GM12878 (cell line): ENCODE data around the gene MAFB. TPM values are rescaled to one million over a fixed set of nuclear protein-coding genes. Genes with fewer than 3 reads are reported as not detected.

Experiments used
- ATAC-seq: fragments of 200-7000 bp; cut with Tn5 transposase; 3 replicates; pipeline ENCODE4 v1.9.1; 2020; ENCODE audit warnings: mild to moderate bottlenecking, moderate library complexity
- BruUV-seq: library from RNA; stranded (reverse); fragments of 400-500 nt; replicated peaks from 2 replicates; lab custom pipeline; 2021; lab: Mats Ljungman, UMichigan
- CTCF ChIA-PET: fragments of 300-600 bp; sonication (Branson Sonifier 250); formaldehyde crosslinking; extraction: SDS; loops from one replicate; lab custom pipeline; 2021; ENCODE audit warnings: inconsistent platforms; lab: Yijun Ruan, JAX
- POLR2A ChIA-PET: fragments of 350-600 bp; formaldehyde crosslinking; extraction: SDS; loops from one replicate; lab custom pipeline; 2021; ENCODE audit warnings: inconsistent platforms; lab: Charles Lee
- RAD21 ChIA-PET: fragments of 300-600 bp; sonication (Branson Sonifier 250); formaldehyde crosslinking; loops from one replicate; lab custom pipeline; 2023; ENCODE audit warnings: antibody characterized with exemption; ENCODE audit not compliant: unreplicated experiment; lab: Charles Lee
- SMC1A ChIA-PET: fragments of 300-600 bp; sonication (Branson Sonifier 250); formaldehyde crosslinking; loops from one replicate; lab custom pipeline; 2023; ENCODE audit not compliant: unreplicated experiment, uncharacterized antibody; lab: Charles Lee
- DNase-seq: peaks from one replicate; pipeline ENCODE4 v3.0.0-alpha.2; 2011; ENCODE audit warnings: low read depth, low spot score
- FAIRE-seq: peaks from 3 replicates; lab custom pipeline; 2011; peaks lifted over from hg19 to GRCh38; lab: Jason Lieb, UNC
- H2AFZ ChIP-seq: 2 replicates; pipeline ENCODE4 v1.6.0; 2011; ENCODE audit warnings: low read depth, low read length, control low read depth; ENCODE audit not compliant: control insufficient read depth
- H3K27ac ChIP-seq: 2 replicates; pipeline ENCODE4 v1.5.1; 2011; ENCODE audit warnings: control low read depth; ENCODE audit not compliant: control insufficient read depth, insufficient read depth
- H3K27me3 ChIP-seq, 2 experiments: replicated peaks in 1 of 2; 2 replicates each; pipeline versions ENCODE4 v1.6.0 to v1.6.1; 2011; ENCODE audit warnings: low read length in 1 of 2; ENCODE audit not compliant: control insufficient read depth in 2 of 2, insufficient read depth in 2 of 2
- H3K36me3 ChIP-seq, 2 experiments: 2 replicates each; pipeline ENCODE4 v1.5.1; 2011; ENCODE audit warnings: low read length in 1 of 2; ENCODE audit not compliant: control insufficient read depth in 2 of 2, insufficient read depth in 2 of 2
- H3K4me1 ChIP-seq: 2 replicates; pipeline ENCODE4 v1.6.1; 2011; ENCODE audit warnings: mild to moderate bottlenecking, low read length, moderate library complexity, mixed read lengths; ENCODE audit not compliant: control insufficient read depth, insufficient read depth
- H3K4me2 ChIP-seq: 2 replicates; pipeline ENCODE4 v1.6.0; 2011; ENCODE audit warnings: control low read depth; ENCODE audit not compliant: control insufficient read depth, insufficient read depth
- H3K4me3 ChIP-seq: fragments of 200-600 bp; sonication (generic); 2 replicates; pipeline ENCODE4 v1.5.1; 2016
- H3K79me2 ChIP-seq: 2 replicates; pipeline ENCODE4 v1.6.0; 2011; ENCODE audit warnings: low read length; ENCODE audit not compliant: control insufficient read depth, insufficient read depth
- H3K9ac ChIP-seq: 2 replicates; pipeline ENCODE4 v1.8.0; 2011; ENCODE audit warnings: low read length, control low read depth, mixed read lengths; ENCODE audit not compliant: control insufficient read depth, insufficient read depth
- H3K9me3 ChIP-seq: replicated peaks from 3 replicates; pipeline ENCODE4 v1.5.1; 2011; ENCODE audit warnings: mild to moderate bottlenecking, low read length; ENCODE audit not compliant: control insufficient read depth, insufficient read depth
- H4K20me1 ChIP-seq: 2 replicates; pipeline ENCODE4 v1.6.0; 2011; ENCODE audit not compliant: control insufficient read depth, insufficient read depth
- ELK1 ChIP-seq: IDR thresholded peaks from 2 replicates; pipeline ENCODE4 v1.6.1; 2012; ENCODE audit warnings: low read depth, low read length, improper control_type of control experiment
- PAX8 ChIP-seq: fragments of 450-650 bp; IDR thresholded peaks from 2 replicates; pipeline ENCODE4 v1.6.1; 2017; ENCODE audit warnings: mild to moderate bottlenecking, moderate library complexity
- SPI1 ChIP-seq: IDR thresholded peaks from 2 replicates; pipeline ENCODE4 v1.6.1; 2011; ENCODE audit warnings: low read depth, mild to moderate bottlenecking, low read length, moderate library complexity, borderline replicate concordance; ENCODE audit not compliant: insufficient read depth
- WGBS: methylation state at CpG from one replicate; pipeline ENCODE4 v1.1.6; 2016; ENCODE audit warnings: low lambda C conversion rate; ENCODE audit not compliant: insufficient replicate concordance, insufficient coverage; ENCODE audit errors: missing lambda C conversion rate; 5-methylcytosine and 5-hydroxymethylcytosine counted together
- in situ Hi-C: fragments of 300-500 bp; cut with MboI; formaldehyde crosslinking; loops from 9 replicates; pipeline ENCODE4 v1.14.3; 2018; ENCODE audit warnings: mixed read lengths
- intact Hi-C: fragments of 100-400 bp; cut with micrococcal nuclease; formaldehyde crosslinking; loops from one replicate; pipeline ENCODE4 v1.14.2; 2022; ENCODE audit not compliant: unreplicated experiment
- polyA plus RNA-seq, 11 experiments: library from polyadenylated mRNA; depleted of rRNA in 4 of 11; unstranded in 6 of 11; stranded (reverse) in 5 of 11; fragments of >200 nt; fragmentation: Nextera tagmentation in 4 of 11; fragmentation: Illumina TruSeq in 1 of 11; extraction: Ambion mirVana in 4 of 11; extraction: Trizol in 1 of 11; gene quantifications; 1 replicate in 1 of 11; 2 replicates in 10 of 11; pipeline versions ENCODE4 v1.2.1 to v1.2.3, GENCODE V29; 2011 to 2016; ENCODE audit warnings: inconsistent platforms in 2 of 11, missing spikeins in 2 of 11, low read depth in 1 of 11
- total RNA-seq, 4 experiments: library from RNA; depleted of rRNA in 3 of 4; stranded (reverse); fragments of >200 nt in 3 of 4; fragmentation: Illumina TruSeq in 1 of 4; extraction: Trizol in 1 of 4; gene quantifications; 2 replicates each; pipeline versions ENCODE4 v1.2.1 to v1.2.3, GENCODE V29; 2013 to 2021

MAFB gene
- total and polyA plus RNA-seq, 10 of the 15 experiments (the other 5 are each of a cell fraction or from before 2014, with no cell fraction given) = 0.01 to 0.08 (median 0.01) TPM; not detected in 7

GRCh38 chr20:40639132-40639531 lies 49.9 kb downstream of the MAFB start:
- no peaks in the 10 kb centered on the region for H3K36me3 ChIP-seq
- no peak for ATAC-seq
- ChIA-PET POLR2A (no interaction called here), RAD21 (no interaction called here), CTCF (no interaction called here), SMC1A (no interaction called here)
- no peak for TF ChIP-seq SPI1
- in situ Hi-C loops = no loop called here
- H2AFZ ChIP-seq = no peak overlapping the region
- BruUV-seq = no TSS peak
- no peaks in the 10 kb centered on the region for H3K9me3 ChIP-seq
- peaks cover 1 to 5% of the 10 kb centered on the region in 2 experiments; a peak in 2 of 4 replicates for H3K27me3 ChIP-seq
- H3K4me2 ChIP-seq = no peak overlapping the region
- no peak for DNase-seq
- H3K27ac ChIP-seq = no peak overlapping the region
- no peak for FAIRE-seq
- no peaks in the 10 kb centered on the region for H4K20me1 ChIP-seq
- WGBS = 0% methylated on average over 1 of the region's 1 CpG
- intact Hi-C loops = no loop called here
- no peak overlapping the region for H3K4me3 ChIP-seq
- no peaks in the 10 kb centered on the region for H3K4me1 ChIP-seq
- H3K9ac ChIP-seq = no peak overlapping the region
- no peaks in the 10 kb centered on the region for H3K79me2 ChIP-seq

- FAIRE-seq (no peak), DNase-seq (no peak), ATAC-seq (no peak)
- ChIA-PET CTCF (no interaction called here), SMC1A (no interaction called here), RAD21 (no interaction called here), POLR2A (no interaction called here)
- Histone ChIP-seq H3K79me2 (no peaks in the 10 kb centered on the region), H3K4me1 (no peaks in the 10 kb centered on the region), H3K4me3 (no peak overlapping the region), H3K36me3 (no peaks in the 10 kb centered on the region), H3K9ac (no peak overlapping the region), H2AFZ (no peak overlapping the region), H4K20me1 (no peaks in the 10 kb centered on the region), H3K9me3 (no peaks in the 10 kb centered on the region), H3K27me3 (peaks cover 0 to 5% of the 10 kb centered on the region in 2 experiments; a peak in 2 of 4 replicates), H3K27ac (no peak overlapping the region), H3K4me2 (no peak overlapping the region)
- no peak for TF ChIP-seq ELK1
- no peak for TF ChIP-seq PAX8
- 0% methylated on average over 2 of the region's 2 CpGs for WGBS
- BruUV-seq = no TSS peak
- intact Hi-C loops = no loop called here
- in situ Hi-C loops = no loop called here
These were observed 50.6 kb downstream of the MAFB start for GRCh38 chr20:40638414-40638813.
